HCT116 (cell line): ENCODE results near the gene SETD9. TPM values are rescaled to one million over a fixed set of nuclear protein-coding genes. Genes with fewer than 3 reads are reported as not detected.

Source experiments
- ATAC-seq: fragments of 200-7000 bp; cut with Tn5 transposase; 2 replicates; pipeline ENCODE4 v1.9.1; 2020; ENCODE audit warnings: mild to moderate bottlenecking, moderate library complexity
- Bru-seq: library from RNA; stranded (reverse); fragments of 400-500 nt; gene quantifications from one replicate; lab custom pipeline; 2021; lab: Mats Ljungman, UMichigan
- BruChase-seq, 2 experiments: library from RNA; stranded (reverse); fragments of 400-500 nt; gene quantifications; one replicate each; lab custom pipeline; 2021; lab: Mats Ljungman, UMichigan
- BruUV-seq: library from RNA; stranded (reverse); fragments of 400-500 nt; replicated peaks from 2 replicates; lab custom pipeline; 2021; lab: Mats Ljungman, UMichigan
- CTCF ChIA-PET: fragments of 300-600 bp; sonication (Branson Sonifier 250); formaldehyde crosslinking; loops from one replicate; lab custom pipeline; 2021; ENCODE audit warnings: antibody characterized with exemption; lab: Charles Lee
- POLR2A ChIA-PET: fragments of 300-600, 350-600 bp; sonication (Branson Sonifier 250); formaldehyde crosslinking; loops from one replicate; lab custom pipeline; 2021; ENCODE audit warnings: antibody characterized with exemption; lab: Charles Lee
- RAD21 ChIA-PET, 2 experiments: fragments of 300-600 bp; sonication (Branson Sonifier 250); formaldehyde crosslinking; loops; one replicate each; lab custom pipeline; 2023; ENCODE audit warnings: low total read pairs in 2 of 2; ENCODE audit not compliant: uncharacterized antibody in 2 of 2, unreplicated experiment in 2 of 2, low non-redundant PET in 1 of 2; lab: Charles Lee
- DNase-seq: peaks from one replicate; pipeline ENCODE4 v3.0.0-alpha.2; 2010; ENCODE audit warnings: low read depth, low spot score
- H2AFZ ChIP-seq: fragments of 200-600 bp; shearing (Covaris generic), sonication (generic); 2 replicates; pipeline ENCODE4 v1.6.1; 2017; ENCODE audit warnings: low read depth, mixed run types, mixed read lengths, antibody characterized with exemption, low read length; ENCODE audit not compliant: poor library complexity, severe bottlenecking
- H3K27ac ChIP-seq: 2 replicates; pipeline ENCODE4 v1.5.1; 2012; ENCODE audit warnings: low read depth, low read length
- H3K27me3 ChIP-seq: fragments of 200-600 bp; sonication (generic); 2 replicates; pipeline ENCODE4 v1.6.1; 2016; ENCODE audit warnings: mixed run types, low read length, mixed read lengths; ENCODE audit not compliant: insufficient read depth
- H3K36me3 ChIP-seq, 2 experiments: fragments of 200-500 bp in 1 of 2; fragments of 200-600 bp in 1 of 2; sonication (Bioruptor generic) in 1 of 2; sonication (generic) in 1 of 2; 2 replicates each; pipeline versions ENCODE4 v1.5.1 to v1.6.1; 2014 to 2016; ENCODE audit warnings: low read length in 2 of 2, inconsistent platforms in 1 of 2, mixed read lengths in 1 of 2, mixed run types in 1 of 2; ENCODE audit not compliant: insufficient read depth in 2 of 2, control insufficient read depth in 1 of 2
- H3K4me1 ChIP-seq, 2 experiments: fragments of 200-600 bp in 1 of 2; sonication (generic) in 1 of 2; 2 replicates each; pipeline versions ENCODE4 v1.5.1 to v1.6.1; 2012 to 2017; ENCODE audit warnings: low read length in 2 of 2, inconsistent platforms in 1 of 2, mild to moderate bottlenecking in 1 of 2, mixed read lengths in 1 of 2, mixed run types in 1 of 2, moderate library complexity in 1 of 2; ENCODE audit not compliant: insufficient read depth in 2 of 2, control insufficient read depth in 1 of 2
- H3K4me2 ChIP-seq: fragments of 200-600 bp; sonication (generic); 2 replicates; pipeline ENCODE4 v1.6.1; 2017; ENCODE audit warnings: mixed run types, low read length, mixed read lengths
- H3K4me3 ChIP-seq, 2 experiments: fragments of 200-600 bp in 1 of 2; sonication (generic) in 1 of 2; replicated peaks in 1 of 2; 2 replicates each; pipeline ENCODE4 v1.5.1; 2011 to 2016; ENCODE audit warnings: low read length in 2 of 2, control low read depth in 1 of 2, low read depth in 1 of 2, mild to moderate bottlenecking in 1 of 2, mixed read lengths in 1 of 2, mixed run types in 1 of 2
- H3K79me2 ChIP-seq: fragments of 200-600 bp; sonication (generic); 2 replicates; pipeline ENCODE4 v1.6.1; 2017; ENCODE audit warnings: mild to moderate bottlenecking, mixed run types, low read length, moderate library complexity, mixed read lengths; ENCODE audit not compliant: insufficient read depth
- H3K9ac ChIP-seq: fragments of 200-600 bp; sonication (generic); 2 replicates; pipeline ENCODE4 v1.6.1; 2016; ENCODE audit warnings: low read length, mixed read lengths
- H3K9me2 ChIP-seq: fragments of 200-600 bp; sonication (generic), shearing (Covaris generic); 2 replicates; pipeline ENCODE4 v1.6.1; 2017; ENCODE audit warnings: mixed run types, mild to moderate bottlenecking, moderate library complexity; ENCODE audit not compliant: insufficient read depth
- H3K9me3 ChIP-seq, 2 experiments: fragments of 200-500 bp in 1 of 2; fragments of 200-600 bp in 1 of 2; sonication (Bioruptor generic) in 1 of 2; sonication (generic) in 1 of 2; 2 replicates each; pipeline ENCODE4 v1.6.1; 2014 to 2017; ENCODE audit warnings: low read length in 2 of 2, mixed read lengths in 2 of 2, inconsistent platforms in 1 of 2, low read depth in 1 of 2, mild to moderate bottlenecking in 1 of 2, mixed run types in 1 of 2, moderate library complexity in 1 of 2; ENCODE audit not compliant: control insufficient read depth in 1 of 2, insufficient read depth in 1 of 2
- H4K20me1 ChIP-seq: fragments of 200-600 bp; sonication (generic), shearing (Covaris generic); 2 replicates; pipeline ENCODE4 v1.6.1; 2017; ENCODE audit warnings: mixed run types, mild to moderate bottlenecking, moderate library complexity; ENCODE audit not compliant: insufficient read depth
- ATF3 ChIP-seq: IDR thresholded peaks from 2 replicates; pipeline ENCODE4 v1.6.1; 2012
- CBX3 ChIP-seq: IDR thresholded peaks from 2 replicates; pipeline ENCODE4 v1.6.1; 2012; ENCODE audit warnings: low read depth
- CEBPB ChIP-seq: IDR thresholded peaks from 2 replicates; pipeline ENCODE4 v1.6.1; 2012; ENCODE audit warnings: low read depth
- EGR1 ChIP-seq: IDR thresholded peaks from 2 replicates; pipeline ENCODE4 v1.6.1; 2012; ENCODE audit warnings: low read depth
- ELF1 ChIP-seq: IDR thresholded peaks from 2 replicates; pipeline ENCODE4 v1.6.1; 2012; ENCODE audit warnings: low read depth, borderline replicate concordance
- EZH2 ChIP-seq: fragments of 200-600 bp; sonication (generic); IDR thresholded peaks from 2 replicates; pipeline ENCODE4 v1.6.1; 2017; ENCODE audit warnings: antibody characterized with exemption, mixed run types
- EZH2phosphoT487 ChIP-seq: fragments of 200-600 bp; IDR thresholded peaks from 2 replicates; pipeline ENCODE4 v1.6.1; 2018; ENCODE audit warnings: antibody characterized with exemption, borderline replicate concordance
- POLR2A ChIP-seq: IDR thresholded peaks from 2 replicates; pipeline ENCODE4 v1.7.0; 2011; ENCODE audit warnings: borderline replicate concordance; ENCODE audit not compliant: insufficient read depth, insufficient read length; ENCODE audit errors: extremely low read depth
- POLR2AphosphoS5 ChIP-seq: IDR thresholded peaks from 2 replicates; pipeline ENCODE4 v1.6.1; 2011; ENCODE audit warnings: mild to moderate bottlenecking, low read depth, low read length, moderate library complexity
- RAD21 ChIP-seq: IDR thresholded peaks from 2 replicates; pipeline ENCODE4 v1.6.1; 2012; ENCODE audit warnings: low read depth, mild to moderate bottlenecking
- SIN3A ChIP-seq: IDR thresholded peaks from 2 replicates; pipeline ENCODE4 v1.6.1; 2012; ENCODE audit warnings: low read depth
- SP1 ChIP-seq: IDR thresholded peaks from 2 replicates; pipeline ENCODE4 v1.6.1; 2012; ENCODE audit warnings: low read depth
- YY1 ChIP-seq: IDR thresholded peaks from 2 replicates; pipeline ENCODE4 v1.6.1; 2011; ENCODE audit warnings: low read length, low read depth, moderate library complexity, mild to moderate bottlenecking; ENCODE audit not compliant: insufficient replicate concordance; ENCODE audit errors: extremely low read depth
- ZBTB33 ChIP-seq: IDR thresholded peaks from 2 replicates; pipeline ENCODE4 v1.6.1; 2011; ENCODE audit warnings: mild to moderate bottlenecking, low read length, moderate library complexity; ENCODE audit not compliant: insufficient replicate concordance; ENCODE audit errors: extremely low read depth
- ZFX ChIP-seq: fragments of 450-650 bp; IDR thresholded peaks from 2 replicates; pipeline ENCODE4 v1.6.1; 2017
- ZNF274 ChIP-seq: fragments of 200-500 bp; sonication (Bioruptor generic); IDR thresholded peaks from 2 replicates; pipeline ENCODE4 v1.6.1; 2014; ENCODE audit warnings: mild to moderate bottlenecking, low read depth, low read length, inconsistent platforms
- intact Hi-C: fragments of 100-400 bp; cut with micrococcal nuclease; formaldehyde crosslinking; loops from 2 replicates; pipeline ENCODE4 v1.10.0; 2022
- long read RNA-seq: library from polyadenylated mRNA; unstranded; transcript quantifications from one replicate; pipeline ENCODE4 v2.0.0, GENCODE V29; 2021; ENCODE audit not compliant: unreplicated experiment
- polyA plus RNA-seq: library from polyadenylated mRNA; unstranded; fragments of >200 nt; gene quantifications from 2 replicates; pipeline ENCODE4 v1.2.1, GENCODE V29; 2012; ENCODE audit warnings: missing spikeins
- total RNA-seq: library from RNA; stranded (reverse); gene quantifications from one replicate; pipeline ENCODE4 v1.2.1, GENCODE V29; 2021; ENCODE audit not compliant: unreplicated experiment
- TF ChIP-seq, protein P1 (sequence below): IDR thresholded peaks from 2 replicates; pipeline ENCODE4 v1.6.1; 2012
- TF ChIP-seq, protein P2 (sequence below), 3 experiments: fragments of 200-600 bp in 1 of 3; sonication (generic) in 1 of 3; IDR thresholded peaks in 2 of 3; conservative IDR thresholded peaks in 1 of 3; 2 replicates each; pipeline ENCODE4 v1.5.1; 2012 to 2017; ENCODE audit warnings: low read depth in 2 of 3, low read length in 2 of 3, antibody characterized with exemption in 1 of 3, borderline replicate concordance in 1 of 3, control low read depth in 1 of 3, mild to moderate bottlenecking in 1 of 3, mixed read lengths in 1 of 3, mixed run types in 1 of 3, moderate library complexity in 1 of 3; ENCODE audit not compliant: insufficient read depth in 1 of 3

SETD9 gene
- total RNA-seq (10.9 TPM), Bru-seq, nascent RNA (percentile 57 among the genes with signal in this experiment), BruChase-seq, experiment 1, labeled RNA remaining after a 6-hour chase (percentile 58 among the genes with signal in this experiment), BruChase-seq, experiment 2, labeled RNA remaining after a 2-hour chase (percentile 51 among the genes with signal in this experiment)
- polyA plus RNA-seq, result 5.0 and 6.2 TPM in 2 replicates
- long read RNA-seq, partial matches to known transcripts, result 0 of 10 reads
- long read RNA-seq, other reads (novel, unspliced or antisense), result 7 of 10 reads

DNA sequence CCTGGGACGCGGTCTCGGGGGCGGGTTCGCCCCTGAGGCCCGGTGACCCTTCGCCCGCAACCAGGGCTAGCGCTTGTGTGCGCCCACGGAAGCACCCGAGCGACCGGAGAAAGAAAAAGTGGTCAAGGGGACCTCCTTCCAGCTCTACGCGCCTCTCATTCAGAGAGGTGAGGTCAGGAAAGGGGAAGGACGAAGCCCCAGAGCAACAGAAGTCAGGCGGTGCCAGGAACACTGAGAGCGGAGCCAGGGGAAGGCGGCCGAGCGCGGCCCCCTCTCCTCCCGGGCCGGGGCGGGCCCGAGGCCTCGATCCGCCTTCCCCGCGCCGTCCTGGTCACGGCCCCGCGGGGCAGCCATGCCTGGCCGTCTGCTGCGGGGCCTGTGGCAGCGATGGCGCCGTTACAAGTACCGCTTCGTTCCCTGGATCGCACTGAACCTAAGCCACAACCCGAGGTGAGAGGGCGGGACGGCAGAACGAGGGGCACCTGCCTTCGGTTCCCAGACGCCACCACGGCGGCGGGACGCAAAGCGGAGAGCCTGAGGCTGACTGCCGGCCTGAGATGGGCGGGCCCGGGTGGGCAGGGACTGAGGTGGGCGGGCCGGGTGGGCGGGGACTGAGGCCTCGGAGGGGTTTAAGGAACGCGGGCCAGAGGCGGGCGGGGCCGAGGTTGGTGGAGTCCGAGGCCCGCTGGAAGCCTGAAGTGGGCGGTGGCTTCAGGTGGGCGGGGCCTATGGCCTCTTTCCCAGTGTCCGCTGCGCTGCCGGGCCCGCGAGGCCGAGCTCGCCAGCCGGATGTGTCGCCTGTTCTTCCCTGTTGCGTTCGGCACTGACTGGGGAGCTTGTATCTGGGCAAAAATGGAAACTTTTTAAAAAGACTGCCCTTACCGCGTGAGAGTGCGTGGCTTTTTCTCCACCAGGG is at the start of gene SETD9:
SETD9 (plus strand) TSS at position 303 of the 916 bp plus-strand sequence; CDS start at position 353, 50 bp downstream.
- POLR2A ChIA-PET, result interaction anchor here (1.0 to 1.2 kb wide), 3 partner anchors 10 to 229 kb away, joined by 3 to 17 read pairs (median 3); no protein-coding TSS in a partner anchor
- intact Hi-C loops, result loop anchor here (1.0 kb wide), 1 partner anchor 266 kb away; no protein-coding TSS in a partner anchor
- H2AFZ ChIP-seq, result peak within 1 kb of the TSS; percentile 27
- no peaks in the 10 kb centered on the region for H3K79me2 ChIP-seq
- H3K27ac ChIP-seq, result peak within 1 kb of the TSS; percentile 77
- ATAC-seq, result peak; percentile 91
- RAD21 ChIA-PET, result interaction anchor here (0.7 to 2.6 kb wide), 2 partner anchors 228 to 286 kb away, joined by 3 to 14 read pairs; no protein-coding TSS in a partner anchor
- H3K9me3 ChIP-seq, result no peaks in the 10 kb centered on the region; a peak in 1 of 4 replicates
- H3K36me3 ChIP-seq, result no peaks in the 10 kb centered on the region
- H3K9ac ChIP-seq, result peak within 1 kb of the TSS; percentile 79
- no TSS peak for BruUV-seq
- no peaks in the 10 kb centered on the region for H4K20me1 ChIP-seq
- peaks cover 2 to 25% of the 10 kb centered on the region in 2 experiments; a peak in 3 of 4 replicates for H3K4me1 ChIP-seq
- H3K4me3 ChIP-seq, result peak within 1 kb of the TSS; percentile 64
- peak; percentile 88 for DNase-seq
- no peaks in the 10 kb centered on the region for H3K9me2 ChIP-seq
- peak within 1 kb of the TSS; percentile 85 for H3K4me2 ChIP-seq
- H3K27me3 ChIP-seq, result no peaks in the 10 kb centered on the region
- CTCF ChIA-PET, result interaction anchor here (0.9 to 2.0 kb wide), 4 partner anchors 11 to 973 kb away, joined by 3 to 15 read pairs (median 3); no protein-coding TSS in a partner anchor
- TF ChIP-seq RAD21 (no peak), SIN3A (peak; percentile 66), ZFX (peak; percentile 67), YY1 (peak; percentile 3), ATF3 (no peak), EZH2phosphoT487 (no peak), POLR2AphosphoS5 (peak; percentile 96), ELF1 (no peak), SP1 (peak; percentile 27; the same call in 1 of the 2 replicates), CBX3 (0 out of 2 replicates have a peak, but pooled peaks have one; percentile 12), CEBPB (no peak), EGR1 (peak; percentile 56), ZBTB33 (no peak), EZH2 (no peak), ZNF274 (no peak), POLR2A (peak; percentile 95)
- TF ChIP-seq, protein P1, sequence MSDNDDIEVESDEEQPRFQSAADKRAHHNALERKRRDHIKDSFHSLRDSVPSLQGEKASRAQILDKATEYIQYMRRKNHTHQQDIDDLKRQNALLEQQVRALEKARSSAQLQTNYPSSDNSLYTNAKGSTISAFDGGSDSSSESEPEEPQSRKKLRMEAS, result peak; percentile 80
- TF ChIP-seq, protein P2, sequence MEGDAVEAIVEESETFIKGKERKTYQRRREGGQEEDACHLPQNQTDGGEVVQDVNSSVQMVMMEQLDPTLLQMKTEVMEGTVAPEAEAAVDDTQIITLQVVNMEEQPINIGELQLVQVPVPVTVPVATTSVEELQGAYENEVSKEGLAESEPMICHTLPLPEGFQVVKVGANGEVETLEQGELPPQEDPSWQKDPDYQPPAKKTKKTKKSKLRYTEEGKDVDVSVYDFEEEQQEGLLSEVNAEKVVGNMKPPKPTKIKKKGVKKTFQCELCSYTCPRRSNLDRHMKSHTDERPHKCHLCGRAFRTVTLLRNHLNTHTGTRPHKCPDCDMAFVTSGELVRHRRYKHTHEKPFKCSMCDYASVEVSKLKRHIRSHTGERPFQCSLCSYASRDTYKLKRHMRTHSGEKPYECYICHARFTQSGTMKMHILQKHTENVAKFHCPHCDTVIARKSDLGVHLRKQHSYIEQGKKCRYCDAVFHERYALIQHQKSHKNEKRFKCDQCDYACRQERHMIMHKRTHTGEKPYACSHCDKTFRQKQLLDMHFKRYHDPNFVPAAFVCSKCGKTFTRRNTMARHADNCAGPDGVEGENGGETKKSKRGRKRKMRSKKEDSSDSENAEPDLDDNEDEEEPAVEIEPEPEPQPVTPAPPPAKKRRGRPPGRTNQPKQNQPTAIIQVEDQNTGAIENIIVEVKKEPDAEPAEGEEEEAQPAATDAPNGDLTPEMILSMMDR (IDR thresholded peaks at IDR 0.05 in 2 of 3, conservative IDR thresholded peaks at IDR 0.05 in 1 of 3; ENCODE audit: borderline replicate concordance in 1 of 3, insufficient read depth in 1 of 3, low read depth in 2 of 3, low read length in 2 of 3), result no peak
